Effector CD4-positive, alpha-beta T cell (primary cell): ENCODE data around the gene GSTM5. TPM values are rescaled to one million over a fixed set of nuclear protein-coding genes. Genes with fewer than 3 reads are reported as not detected.
"Not testable (repeated sequence)": the region's sequence is repeated elsewhere in the genome, so short reads cannot be mapped to it uniquely, and the experiment has no call there.

Experiments
- DNase-seq: peaks from one replicate; pipeline ENCODE4 v3.0.0-alpha.2; 2020
- total RNA-seq: gene quantifications from one replicate; lab custom pipeline; 2026; lab: John Stamatoyannopoulos, UW

GSTM5 gene
- not detected for total RNA-seq

DNA sequence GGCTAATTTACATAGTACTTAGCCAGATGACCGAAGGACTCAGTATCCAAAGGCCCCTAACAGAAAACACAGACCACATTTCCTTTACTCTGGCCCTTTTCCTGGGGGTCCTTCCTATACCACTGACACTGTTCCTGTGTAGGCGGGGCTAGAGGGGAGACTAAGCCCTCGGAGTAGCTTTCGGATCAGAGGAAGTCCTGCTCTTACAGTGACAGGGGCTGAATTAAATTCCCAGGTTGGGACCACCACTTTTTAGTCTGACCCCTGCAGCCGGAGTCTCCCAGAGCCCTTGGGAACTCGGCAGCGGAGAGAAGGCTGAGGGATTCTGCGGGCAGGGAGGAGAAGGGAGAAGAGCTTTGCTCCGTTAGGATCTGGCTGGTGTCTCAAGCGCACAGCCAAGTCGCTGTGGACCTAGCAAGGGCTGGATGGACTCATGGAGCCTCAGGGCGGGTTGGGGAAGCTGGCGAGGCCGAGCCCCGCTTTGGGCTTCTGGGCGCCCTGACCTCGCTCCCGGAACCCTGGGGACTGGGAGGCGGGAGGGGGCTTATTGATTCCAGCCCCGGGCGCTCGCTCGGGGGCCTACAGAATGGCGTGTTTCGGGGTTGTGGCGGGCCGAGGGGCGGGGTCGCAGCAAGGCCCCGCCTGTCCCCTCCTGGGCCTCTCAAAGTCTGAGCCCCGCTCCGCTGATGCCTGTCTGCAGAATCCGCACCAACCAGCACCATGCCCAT is at the start of gene GSTM5:
Gene GSTM5 (plus strand): TSS at position 659 of the 728 bp plus-strand sequence. CDS start 62 bp downstream, at position 721.
- DNase-seq: not testable (repeated sequence)

- DNase-seq: no peak
Measured at GRCh38 chr1:109664671-109665070, 47.4 kb upstream of the GSTM5 start.

DNA sequence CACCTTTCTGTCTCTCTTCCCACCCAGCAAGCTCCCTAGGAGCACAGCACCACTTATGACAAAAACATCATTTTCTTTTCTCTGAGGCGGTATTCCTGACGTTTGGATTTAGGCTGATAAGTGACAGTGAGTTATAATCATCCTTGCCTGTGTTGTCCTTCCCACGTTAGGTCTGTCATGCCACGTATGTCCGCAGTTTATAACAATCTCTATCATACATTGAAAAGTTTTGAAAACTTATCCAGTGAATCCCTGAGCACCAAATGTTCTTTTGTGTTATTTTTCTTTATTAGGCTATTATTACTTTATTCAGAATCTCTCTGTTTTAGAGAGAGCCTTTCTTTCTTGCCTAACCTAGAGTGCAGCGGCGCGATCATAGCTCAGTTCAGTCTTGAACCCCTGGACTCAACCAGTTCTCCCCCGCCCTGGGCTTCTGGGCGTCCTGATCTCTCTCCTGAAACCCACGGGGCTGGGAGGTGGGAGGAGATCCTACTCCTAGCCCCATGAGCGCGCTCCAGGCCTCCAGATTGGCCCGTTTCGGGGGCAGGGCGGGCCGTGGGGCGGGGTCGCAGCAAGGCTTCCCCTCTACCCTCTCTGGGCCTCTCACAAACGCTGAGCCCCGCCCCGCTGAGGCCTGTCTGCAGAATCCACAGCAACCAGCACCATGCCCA is 44.5 kb upstream of the GSTM5 start, which contains the start of gene GSTM2:
Gene GSTM2 (plus strand): TSS at position 606 of the 671 bp plus-strand sequence. CDS start 59 bp downstream, at position 665.
- DNase-seq: peak; percentile 65

- no peak for DNase-seq
Measured at GRCh38 chr1:109668123-109668775, 43.8 kb upstream of the GSTM5 start.

DNA sequence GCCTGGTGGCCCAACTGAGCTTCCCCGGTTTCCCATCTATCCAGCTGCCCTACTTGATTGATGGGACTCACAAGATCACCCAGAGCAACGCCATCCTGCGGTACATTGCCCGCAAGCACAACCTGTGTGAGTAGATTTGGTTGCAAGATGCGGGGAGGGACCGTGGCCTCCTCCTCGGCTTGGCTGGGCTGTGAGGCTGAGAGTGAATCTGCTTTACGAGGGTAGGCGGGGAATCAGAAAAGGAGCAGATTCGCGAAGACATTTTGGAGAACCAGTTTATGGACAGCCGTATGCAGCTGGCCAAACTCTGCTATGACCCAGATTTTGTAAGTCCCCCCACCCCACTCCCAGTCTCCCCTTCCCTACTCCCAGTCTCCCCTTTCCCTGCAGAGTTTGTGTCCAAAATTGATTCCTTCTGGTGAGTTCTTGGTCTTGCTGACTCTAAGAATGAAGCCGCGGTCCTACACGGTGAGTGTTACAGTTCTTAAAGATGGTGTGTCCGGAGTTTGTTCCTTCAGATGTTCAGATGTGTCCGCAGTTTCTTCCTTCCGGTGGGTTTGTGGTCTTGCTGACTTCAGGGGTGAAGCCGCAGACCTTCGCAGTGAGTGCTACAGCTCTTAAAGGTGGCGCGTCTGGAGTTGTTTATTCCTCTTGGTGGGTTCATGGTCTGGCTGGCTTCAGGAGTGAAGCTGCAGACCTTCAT is 42.7 kb upstream of the GSTM5 start:
- DNase-seq: no peak

- DNase-seq: not testable (repeated sequence)
Measured at GRCh38 chr1:109669949-109670302, 42.1 kb upstream of the GSTM5 start.

DNA sequence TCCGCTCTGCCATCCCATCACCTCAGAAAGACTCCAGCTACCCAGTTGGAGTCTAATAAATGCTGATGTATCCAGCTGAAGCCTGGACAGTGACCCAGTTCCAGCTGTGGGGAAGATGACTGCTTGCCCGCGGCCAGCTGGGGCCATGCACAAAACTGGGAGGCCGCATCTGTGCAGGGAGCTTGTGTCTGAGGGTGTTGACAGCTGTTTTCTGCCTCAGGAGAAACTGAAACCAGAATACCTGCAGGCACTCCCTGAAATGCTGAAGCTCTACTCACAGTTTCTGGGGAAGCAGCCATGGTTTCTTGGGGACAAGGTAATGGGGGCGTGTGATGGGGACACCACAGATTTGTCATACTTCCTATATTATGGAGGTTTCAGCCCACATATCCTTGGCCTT is 41.0 kb upstream of the GSTM5 start:
- DNase-seq: no peak

- not testable (repeated sequence) for DNase-seq
Measured at GRCh38 chr1:109673861-109674260, 38.2 kb upstream of the GSTM5 start.

DNA sequence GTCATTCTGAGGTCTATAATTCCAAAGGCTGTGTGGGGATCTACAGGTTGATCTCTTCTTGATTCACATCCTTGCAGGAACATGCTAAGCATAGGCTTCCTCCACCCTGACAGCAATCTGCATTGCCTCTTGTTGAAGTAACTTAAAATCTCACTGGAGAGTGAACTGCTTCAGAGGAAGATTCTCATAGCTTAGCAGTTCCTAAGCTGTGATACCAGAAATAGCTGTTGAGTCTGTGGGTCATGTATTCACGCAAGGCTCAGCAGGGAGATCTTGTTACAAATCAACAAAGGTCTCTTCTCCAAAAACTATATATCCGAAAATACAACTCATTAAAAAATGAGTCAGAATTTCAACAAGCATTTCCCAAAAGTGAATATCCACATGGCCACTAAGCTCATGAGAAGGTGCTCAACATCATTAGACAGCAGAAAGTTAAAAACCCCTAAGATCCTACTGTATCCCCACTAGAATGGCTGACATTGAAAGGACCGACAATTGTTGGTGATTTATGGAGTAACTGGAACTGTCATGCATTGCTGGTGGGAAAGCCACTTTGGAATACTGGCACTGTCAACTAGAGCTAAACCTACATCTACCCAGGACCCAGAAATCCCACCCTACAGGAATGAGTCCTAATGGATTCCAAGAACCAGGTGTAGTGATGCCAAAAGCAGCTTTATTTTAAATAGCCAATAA is 35.2 kb upstream of the GSTM5 start:
- not testable (repeated sequence) for DNase-seq

- DNase-seq: no peak
Measured at GRCh38 chr1:109677459-109677858, 34.6 kb upstream of the GSTM5 start.

DNA sequence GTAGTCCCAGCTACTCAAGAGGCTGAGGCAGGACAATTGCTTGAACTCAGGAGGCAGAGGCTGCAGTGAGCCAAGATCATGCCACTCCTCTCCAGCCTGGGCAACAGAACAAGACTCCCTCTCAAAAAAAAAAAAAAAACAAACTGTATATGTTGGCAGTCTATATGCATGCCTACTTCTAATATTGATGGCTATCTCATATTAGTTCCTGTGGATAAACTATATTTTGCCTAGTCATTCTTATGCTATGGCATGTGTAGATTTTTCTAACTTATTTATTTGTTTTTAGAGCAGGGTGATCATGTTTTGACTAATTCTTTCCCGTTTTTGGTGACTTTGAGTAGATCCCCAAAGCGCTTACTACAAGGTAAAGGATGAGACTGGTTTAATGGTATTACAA is 33.4 kb upstream of the GSTM5 start:
- not testable (repeated sequence) for DNase-seq

DNA sequence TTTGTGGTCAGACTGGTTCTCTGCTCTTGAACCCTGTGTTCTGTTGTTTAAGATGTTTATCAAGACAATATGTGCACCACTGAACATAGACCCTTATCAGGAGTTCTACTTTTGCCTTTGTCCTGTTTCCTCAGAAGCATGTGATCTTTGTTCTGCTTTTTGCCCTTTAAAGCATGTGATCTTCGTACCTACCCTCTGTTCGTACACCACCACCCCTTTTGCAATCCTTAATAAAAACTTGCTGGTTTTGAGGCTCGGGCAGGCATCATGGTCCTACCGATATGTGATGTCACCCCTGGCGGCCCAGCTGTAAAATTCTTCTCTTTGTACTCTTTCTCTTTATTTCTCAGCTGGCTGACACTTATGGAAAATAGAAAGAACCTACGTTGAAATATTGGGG is 27.3 kb upstream of the GSTM5 start:
- not testable (repeated sequence) for DNase-seq

- not testable (repeated sequence) for DNase-seq
Measured at GRCh38 chr1:109685399-109685798, 26.7 kb upstream of the GSTM5 start.

- not testable (repeated sequence) for DNase-seq
Measured at GRCh38 chr1:109685890-109686289, 26.2 kb upstream of the GSTM5 start.

DNA sequence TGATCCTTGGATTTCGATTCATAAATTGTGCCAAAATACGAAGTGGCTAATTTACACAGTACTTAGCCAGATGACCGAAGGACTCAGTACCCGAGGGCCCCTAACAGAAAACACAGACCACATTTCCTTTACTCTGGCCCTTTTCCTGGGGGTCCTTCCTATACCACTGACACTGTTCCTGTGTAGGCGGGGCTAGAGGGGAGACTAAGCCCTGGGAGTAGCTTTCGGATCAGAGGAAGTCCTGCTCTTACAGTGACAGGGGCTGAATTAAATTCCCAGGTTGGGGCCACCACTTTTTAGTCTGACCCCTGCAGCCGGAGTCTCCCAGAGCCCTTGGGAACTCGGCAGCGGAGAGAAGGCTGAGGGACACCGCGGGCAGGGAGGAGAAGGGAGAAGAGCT is 24.9 kb upstream of the GSTM5 start:
- DNase-seq: not testable (repeated sequence)

- no peak for DNase-seq
Measured at GRCh38 chr1:109687641-109688499, 24.2 kb upstream of the GSTM5 start, which contains the start of gene GSTM1. GSTM1 (plus strand) TSS chr1:109687817; CDS start chr1:109687874, 57 bp downstream.

DNA sequence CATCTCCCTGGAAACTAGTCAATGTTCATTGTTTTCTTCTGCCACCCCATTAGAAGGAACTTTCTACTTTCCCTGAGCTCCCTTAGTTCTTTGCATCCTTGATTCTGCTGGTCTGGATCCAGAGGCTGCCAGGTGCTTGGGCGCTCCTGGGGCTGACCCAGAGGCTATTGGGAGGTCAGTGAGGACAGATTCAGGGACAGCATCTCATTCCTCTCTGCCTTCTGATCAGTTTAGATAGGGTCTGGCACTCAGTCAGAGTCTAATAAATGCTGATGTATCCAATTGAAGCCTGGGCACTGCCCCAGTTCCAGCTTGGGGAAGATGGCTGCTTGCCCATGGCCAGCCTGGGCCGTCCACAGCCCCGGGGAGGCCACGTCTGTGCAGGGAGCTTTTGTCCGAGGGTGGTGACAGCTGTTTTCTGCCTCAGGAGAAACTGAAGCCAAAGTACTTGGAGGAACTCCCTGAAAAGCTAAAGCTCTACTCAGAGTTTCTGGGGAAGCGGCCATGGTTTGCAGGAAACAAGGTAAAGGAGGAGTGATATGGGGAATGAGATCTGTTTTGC is 22.1 kb upstream of the GSTM5 start:
- DNase-seq: no peak

- DNase-seq: no peak
Measured at GRCh38 chr1:109691759-109692158, 20.3 kb upstream of the GSTM5 start.

DNA sequence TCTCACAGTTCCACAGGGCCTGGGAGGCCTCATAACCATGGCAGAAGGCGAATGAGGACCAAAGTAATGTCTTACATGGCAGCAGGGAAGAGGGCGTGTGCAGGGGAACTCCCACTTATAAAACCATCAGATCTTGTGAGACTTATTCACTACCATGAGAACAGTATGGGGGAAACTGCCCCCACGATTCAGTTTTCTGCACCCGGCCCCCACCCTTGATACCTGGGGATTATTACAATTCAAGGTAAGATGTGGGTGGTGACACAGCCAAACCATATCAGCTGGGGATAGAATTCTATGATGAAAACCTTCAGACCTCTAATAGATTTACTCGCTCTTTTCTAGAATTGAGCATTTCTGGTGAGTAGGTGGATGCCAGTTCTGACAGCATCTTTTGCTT is 17.7 kb upstream of the GSTM5 start:
- DNase-seq: not testable (repeated sequence)

DNA sequence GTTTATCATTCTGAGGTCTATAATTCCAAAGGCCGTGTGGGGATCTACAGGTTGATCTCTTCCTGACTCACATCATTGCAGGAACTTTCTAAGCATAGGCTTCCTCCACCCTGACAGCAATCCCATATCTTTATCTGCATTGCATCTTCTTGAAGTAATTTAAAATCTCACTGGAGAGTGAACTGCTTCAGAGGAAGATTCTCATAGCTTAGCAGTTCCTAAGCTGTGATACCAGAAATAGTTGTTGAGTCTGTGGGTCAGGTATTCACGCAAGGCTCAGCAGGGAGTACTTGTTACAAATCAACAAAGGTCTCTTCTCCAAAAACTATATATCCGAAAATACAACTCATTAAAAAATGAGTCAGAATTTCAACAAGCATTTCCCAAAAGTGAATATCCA is 16.9 kb upstream of the GSTM5 start:
- DNase-seq: not testable (repeated sequence)

- DNase-seq: no peak
Measured at GRCh38 chr1:109697066-109697465, 15.0 kb upstream of the GSTM5 start.
